WTC11 (cell line): ENCODE data around the gene FOXJ3. TPM values are rescaled to one million over a fixed set of nuclear protein-coding genes. Genes with fewer than 3 reads are reported as not detected.

ENCODE experiments used
- ATAC-seq: fragments of 200-7000 bp; cut with Tn5 transposase; 2 replicates; pipeline ENCODE4 v1.10.0; 2021; ENCODE audit warnings: mild to moderate bottlenecking, moderate library complexity
- CTCF ChIA-PET: fragments of 300-600 bp; sonication (Branson Sonifier 250); formaldehyde crosslinking; loops from one replicate; lab custom pipeline; 2021; ENCODE audit warnings: antibody characterized with exemption; lab: Charles Lee
- POLR2A ChIA-PET: fragments of 350-600 bp; sonication (Branson Sonifier 250); formaldehyde crosslinking; loops from one replicate; lab custom pipeline; 2021; ENCODE audit warnings: antibody characterized with exemption; lab: Charles Lee
- DNase-seq: peaks from one replicate; pipeline ENCODE4 v3.0.0; 2021; ENCODE audit warnings: low spot score
- H3K27ac Mint-ChIP-seq: 2 replicates; pipeline ENCODE4 v1.8.0; 2021; ENCODE audit warnings: mixed read lengths
- H3K27me3 Mint-ChIP-seq: 2 replicates; pipeline ENCODE4 v1.8.0; 2021; ENCODE audit warnings: low read depth, mild to moderate bottlenecking, moderate library complexity, mixed read lengths
- H3K36me3 Mint-ChIP-seq: 2 replicates; pipeline ENCODE4 v1.8.0; 2021; ENCODE audit warnings: mixed read lengths
- H3K4me1 Mint-ChIP-seq: 2 replicates; pipeline ENCODE4 v1.8.0; 2022; ENCODE audit warnings: mixed read lengths
- H3K4me3 Mint-ChIP-seq: 2 replicates; pipeline ENCODE4 v1.8.0; 2021; ENCODE audit warnings: mild to moderate bottlenecking, moderate library complexity, mixed read lengths
- H3K9me3 Mint-ChIP-seq: 2 replicates; pipeline ENCODE4 v1.8.0; 2021; ENCODE audit warnings: mixed read lengths
- AFF4 ChIP-seq: sonication (generic); formaldehyde crosslinking; IDR thresholded peaks from 2 replicates; pipeline ENCODE4 v1.8.1; 2023; ENCODE audit warnings: mild to moderate bottlenecking, missing genetic modification reagents, borderline replicate concordance
- CTCF ChIP-seq: fragments of 200-600 bp; IDR thresholded peaks from 2 replicates; pipeline ENCODE4 v1.8.0; 2022; ENCODE audit warnings: antibody characterized with exemption
- ERG ChIP-seq: fragments of 250-450 bp; sonication (Bioruptor Pico); IDR thresholded peaks from 2 replicates; pipeline ENCODE4 v1.8.0; 2021; ENCODE audit warnings: mild to moderate bottlenecking
- HMGA2 ChIP-seq: fragments of 250-450 bp; sonication (Bioruptor Pico); IDR thresholded peaks from 2 replicates; pipeline ENCODE4 v1.4.0; 2021; ENCODE audit warnings: mild to moderate bottlenecking, moderate library complexity
- IRF2 ChIP-seq: sonication (generic); formaldehyde crosslinking; IDR thresholded peaks from 2 replicates; pipeline ENCODE4 v1.8.0; 2022; ENCODE audit warnings: low read depth, missing genetic modification reagents, borderline replicate concordance
- JUN ChIP-seq: sonication (generic); formaldehyde crosslinking; IDR thresholded peaks from 2 replicates; pipeline ENCODE4 v1.8.0; 2023; ENCODE audit warnings: mild to moderate bottlenecking, missing genetic modification reagents
- NFYB ChIP-seq: sonication (generic); formaldehyde crosslinking; conservative IDR thresholded peaks from 2 replicates; pipeline ENCODE4 v1.8.0; 2022; ENCODE audit warnings: low read depth, missing genetic modification reagents
- NR3C1 ChIP-seq: sonication (generic); formaldehyde crosslinking; conservative IDR thresholded peaks from 2 replicates; pipeline ENCODE4 v1.8.1; 2023; ENCODE audit warnings: low read depth, mild to moderate bottlenecking, missing genetic modification reagents
- PREB ChIP-seq: sonication (generic); formaldehyde crosslinking; IDR thresholded peaks from 2 replicates; pipeline ENCODE4 v1.8.1; 2022; ENCODE audit warnings: mild to moderate bottlenecking, missing genetic modification reagents, moderate library complexity, borderline replicate concordance
- PRRX2 ChIP-seq: fragments of 250-450 bp; sonication (Bioruptor Pico); IDR thresholded peaks from 2 replicates; pipeline ENCODE4 v1.8.0; 2021; ENCODE audit warnings: mild to moderate bottlenecking
- RELA ChIP-seq: sonication (generic); formaldehyde crosslinking; IDR thresholded peaks from 2 replicates; pipeline ENCODE4 v1.8.1; 2022; ENCODE audit warnings: missing genetic modification reagents, mild to moderate bottlenecking, borderline replicate concordance
- TCF7 ChIP-seq: sonication (generic); formaldehyde crosslinking; IDR thresholded peaks from 2 replicates; pipeline ENCODE4 v1.8.0; 2022; ENCODE audit warnings: mild to moderate bottlenecking, low read depth, missing genetic modification reagents, moderate library complexity
- ZBTB43 ChIP-seq: sonication (generic); formaldehyde crosslinking; IDR thresholded peaks from 2 replicates; pipeline ENCODE4 v1.8.1; 2023; ENCODE audit warnings: mild to moderate bottlenecking, missing genetic modification reagents
- ZNF121 ChIP-seq: sonication (generic); formaldehyde crosslinking; IDR thresholded peaks from 2 replicates; pipeline ENCODE4 v1.8.0; 2023; ENCODE audit warnings: missing genetic modification reagents
- ZNF138 ChIP-seq: sonication (generic); formaldehyde crosslinking; conservative IDR thresholded peaks from 2 replicates; pipeline ENCODE4 v1.8.1; 2022; ENCODE audit warnings: mild to moderate bottlenecking, moderate library complexity, missing genetic modification reagents
- ZNF416 ChIP-seq: fragments of 250-450 bp; sonication (Bioruptor Pico); IDR thresholded peaks from 2 replicates; pipeline ENCODE4 v1.9.0; 2021; ENCODE audit warnings: mild to moderate bottlenecking, inconsistent platforms
- ZNF425 ChIP-seq: fragments of 250-450 bp; sonication (Bioruptor Pico); conservative IDR thresholded peaks from 2 replicates; pipeline ENCODE4 v1.9.0; 2021; ENCODE audit warnings: mild to moderate bottlenecking
- total RNA-seq: library from RNA; stranded (reverse); gene quantifications from 3 replicates; pipeline ENCODE4 v1.2.3, GENCODE V29; 2021
- TF ChIP-seq, protein P1 (sequence below): sonication (generic); formaldehyde crosslinking; IDR thresholded peaks from 2 replicates; pipeline ENCODE4 v1.8.0; 2022; ENCODE audit warnings: mild to moderate bottlenecking, missing genetic modification reagents
- TF ChIP-seq, protein P2 (sequence below): sonication (generic); formaldehyde crosslinking; IDR thresholded peaks from 2 replicates; pipeline ENCODE4 v1.8.1; 2023; ENCODE audit warnings: mild to moderate bottlenecking, missing genetic modification reagents

Gene FOXJ3
- total RNA-seq, 1 experiment from 2014 or later = 43.3 TPM

GRCh38 chr1:42173961-42174735 is 160.9 kb downstream of the FOXJ3 start:
- Mint-ChIP-seq H3K36me3 (no peaks in the 10 kb centered on the region), H3K27ac (peak overlapping the region; percentile 20; the same call in 1 of the 2 replicates), H3K4me1 (peaks cover 10% of the 10 kb centered on the region), H3K27me3 (no peaks in the 10 kb centered on the region), H3K9me3 (no peaks in the 10 kb centered on the region), H3K4me3 (no peak overlapping the region)
- no peak for TF ChIP-seq AFF4
- TF ChIP-seq RELA (CRISPR knock-in tag) = no peak
- TF ChIP-seq CTCF = no peak
- no peak for TF ChIP-seq HMGA2 (CRISPR knock-in tag)
- no peak for TF ChIP-seq ZNF416 (CRISPR knock-in tag)
- TF ChIP-seq, protein P1, sequence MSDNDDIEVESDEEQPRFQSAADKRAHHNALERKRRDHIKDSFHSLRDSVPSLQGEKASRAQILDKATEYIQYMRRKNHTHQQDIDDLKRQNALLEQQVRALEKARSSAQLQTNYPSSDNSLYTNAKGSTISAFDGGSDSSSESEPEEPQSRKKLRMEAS = no peak
- no peak for TF ChIP-seq ZBTB43 (CRISPR knock-in tag)
- no peak for TF ChIP-seq ERG (CRISPR knock-in tag)
- TF ChIP-seq ZNF425 (CRISPR knock-in tag) = no peak
- TF ChIP-seq NFYB = no peak
- TF ChIP-seq, protein P2, sequence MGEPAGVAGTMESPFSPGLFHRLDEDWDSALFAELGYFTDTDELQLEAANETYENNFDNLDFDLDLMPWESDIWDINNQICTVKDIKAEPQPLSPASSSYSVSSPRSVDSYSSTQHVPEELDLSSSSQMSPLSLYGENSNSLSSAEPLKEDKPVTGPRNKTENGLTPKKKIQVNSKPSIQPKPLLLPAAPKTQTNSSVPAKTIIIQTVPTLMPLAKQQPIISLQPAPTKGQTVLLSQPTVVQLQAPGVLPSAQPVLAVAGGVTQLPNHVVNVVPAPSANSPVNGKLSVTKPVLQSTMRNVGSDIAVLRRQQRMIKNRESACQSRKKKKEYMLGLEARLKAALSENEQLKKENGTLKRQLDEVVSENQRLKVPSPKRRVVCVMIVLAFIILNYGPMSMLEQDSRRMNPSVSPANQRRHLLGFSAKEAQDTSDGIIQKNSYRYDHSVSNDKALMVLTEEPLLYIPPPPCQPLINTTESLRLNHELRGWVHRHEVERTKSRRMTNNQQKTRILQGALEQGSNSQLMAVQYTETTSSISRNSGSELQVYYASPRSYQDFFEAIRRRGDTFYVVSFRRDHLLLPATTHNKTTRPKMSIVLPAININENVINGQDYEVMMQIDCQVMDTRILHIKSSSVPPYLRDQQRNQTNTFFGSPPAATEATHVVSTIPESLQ (CRISPR knock-in tag) = no peak
- TF ChIP-seq JUN (CRISPR knock-in tag) = no peak
- TF ChIP-seq ZNF121 (CRISPR knock-in tag) = no peak
- TF ChIP-seq IRF2 = no peak
- no peak for TF ChIP-seq ZNF138
- no peak for TF ChIP-seq PRRX2 (CRISPR knock-in tag)
- TF ChIP-seq PREB = no peak
- TF ChIP-seq TCF7 = no peak
- no peak for TF ChIP-seq NR3C1 (CRISPR knock-in tag)
- no peak for DNase-seq
- no peak for ATAC-seq
- POLR2A ChIA-PET = interaction anchor here (0.6 kb wide), 1 partner anchor 476 kb away, joined by 3 read pairs; no protein-coding TSS in a partner anchor
- CTCF ChIA-PET = interaction anchor here (0.5 to 2.2 kb wide), 72 partner anchors 9 to 658 kb away, joined by 3 to 38 read pairs (median 4); partner anchors contain the start of genes C1orf50, CCDC30, GUCA2A and HIVEP3
